ENCODE data around the gene AP1G2. TPM values are rescaled to one million over a fixed set of nuclear protein-coding genes. Genes with fewer than 3 reads are reported as not detected.

AP1G2 gene
- total and polyA plus RNA-seq, 2 of the 13 experiments (the other 11 are each of a cell fraction or from before 2014, with no cell fraction given): 96.9 to 611 TPM

- TF ChIP-seq ZBTB7A (CRISPR knock-in tag; IDR thresholded peaks at IDR 0.05) (no peak), SP1 (IDR thresholded peaks at IDR 0.05) (no peak), SP1 (CRISPR knock-in tag; IDR thresholded peaks at IDR 0.05) (peak; percentile 78), RAD21 (CRISPR knock-in tag; IDR thresholded peaks at IDR 0.05) (peak; percentile 100), RBM22 (optimal IDR thresholded peaks at IDR 0.05; ENCODE audit: low read length) (peak; percentile 67), ZNF24 (IDR thresholded peaks at IDR 0.05) (peak; percentile 76; the same call in 1 of the 2 replicates), ZNF720 (CRISPR knock-in tag; IDR thresholded peaks at IDR 0.05) (no peak; the same call in 1 of the 2 replicates), ZNF615 (CRISPR knock-in tag; IDR thresholded peaks at IDR 0.05; ENCODE audit: borderline replicate concordance) (peak; percentile 87; the same call in 1 of the 2 replicates), NCOA5 (CRISPR knock-in tag; IDR thresholded peaks at IDR 0.05) (no peak), HOXA7 (CRISPR knock-in tag; IDR thresholded peaks at IDR 0.05) (no peak), ZHX1 (CRISPR knock-in tag; IDR thresholded peaks at IDR 0.05; ENCODE audit: low read depth) (peak; percentile 91; the same call in 1 of the 2 replicates), E2F2 (CRISPR knock-in tag; IDR thresholded peaks at IDR 0.05; ENCODE audit: borderline replicate concordance) (no peak; the same call in 1 of the 2 replicates), IRF9 (CRISPR knock-in tag; IDR thresholded peaks at IDR 0.05; ENCODE audit: borderline replicate concordance) (peak; percentile 98), ATM (IDR thresholded peaks at IDR 0.05; ENCODE audit: borderline replicate concordance) (no peak), KMT2B (CRISPR knock-in tag; IDR thresholded peaks at IDR 0.05) (peak; percentile 91), ZNF235 (CRISPR knock-in tag; IDR thresholded peaks at IDR 0.05; ENCODE audit: borderline replicate concordance) (0 out of 2 replicates have a peak, but pooled peaks have one; percentile 50), MTF2 (CRISPR knock-in tag; IDR thresholded peaks at IDR 0.05; ENCODE audit: borderline replicate concordance) (peak; percentile 95; the same call in 1 of the 2 replicates), HNF4A (CRISPR knock-in tag; IDR thresholded peaks at IDR 0.05) (peak; percentile 62), ZNF350 (CRISPR knock-in tag; IDR thresholded peaks at IDR 0.05; ENCODE audit: borderline replicate concordance, low read depth) (peak; percentile 99), NFKB2 (CRISPR knock-in tag; IDR thresholded peaks at IDR 0.05; ENCODE audit: borderline replicate concordance) (peak; percentile 98), SOX5 (CRISPR knock-in tag; IDR thresholded peaks at IDR 0.05; ENCODE audit: borderline replicate concordance) (peak; percentile 89), EEA1 (CRISPR knock-in tag; IDR thresholded peaks at IDR 0.05; ENCODE audit: borderline replicate concordance) (peak; percentile 70; the same call in 1 of the 2 replicates), MATR3 (CRISPR knock-in tag; IDR thresholded peaks at IDR 0.05) (no peak), ISX (CRISPR knock-in tag; conservative IDR thresholded peaks at IDR 0.05) (no peak), TSC22D2 (CRISPR knock-in tag; IDR thresholded peaks at IDR 0.05; ENCODE audit: borderline replicate concordance) (peak; percentile 98; the same call in 1 of the 2 replicates)
Measured at GRCh38 chr14:23588884-23589598, 21.4 kb upstream of the AP1G2 start (continued).
